OCI-LY3 (cell line): Measurements from ENCODE around the gene ULBP1.
"Not testable (repeated sequence)": the region's sequence is repeated elsewhere in the genome, so short reads cannot be mapped to it uniquely, and the experiment has no call there.

Source experiments
- EZH2phosphoT487 ChIP-seq: fragments of 200-600 bp; shearing (Covaris generic); IDR thresholded peaks from 2 replicates; pipeline ENCODE4 v1.6.1; 2018; ENCODE audit warnings: antibody characterized with exemption, mixed run types, low read depth
- TF ChIP-seq, protein P1 (sequence below): fragments of 200-600, 300-600 bp; sonication (generic); IDR thresholded peaks from 2 replicates; pipeline ENCODE4 v1.5.1; 2014; ENCODE audit warnings: antibody characterized with exemption, low read length, low read depth

DNA sequence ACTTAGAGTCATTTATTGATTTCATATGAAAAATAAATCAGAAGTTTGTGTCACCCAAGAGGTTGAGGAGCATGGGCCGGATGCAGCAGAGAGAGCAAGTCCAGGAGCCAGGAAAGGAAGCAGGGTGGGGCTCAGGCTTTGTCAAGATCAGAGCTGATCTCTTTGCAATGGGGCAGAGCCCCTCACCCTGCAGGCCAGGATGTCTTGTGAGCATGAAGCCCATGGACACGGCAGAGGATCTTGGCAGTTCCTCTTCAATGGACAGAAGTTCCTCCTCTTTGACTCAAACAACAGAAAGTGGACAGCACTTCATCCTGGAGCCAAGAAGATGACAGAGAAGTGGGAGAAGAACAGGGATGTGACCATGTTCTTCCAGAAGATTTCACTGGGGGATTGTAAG is 5.2 kb downstream of the ULBP1 start:
- TF ChIP-seq, protein P1, sequence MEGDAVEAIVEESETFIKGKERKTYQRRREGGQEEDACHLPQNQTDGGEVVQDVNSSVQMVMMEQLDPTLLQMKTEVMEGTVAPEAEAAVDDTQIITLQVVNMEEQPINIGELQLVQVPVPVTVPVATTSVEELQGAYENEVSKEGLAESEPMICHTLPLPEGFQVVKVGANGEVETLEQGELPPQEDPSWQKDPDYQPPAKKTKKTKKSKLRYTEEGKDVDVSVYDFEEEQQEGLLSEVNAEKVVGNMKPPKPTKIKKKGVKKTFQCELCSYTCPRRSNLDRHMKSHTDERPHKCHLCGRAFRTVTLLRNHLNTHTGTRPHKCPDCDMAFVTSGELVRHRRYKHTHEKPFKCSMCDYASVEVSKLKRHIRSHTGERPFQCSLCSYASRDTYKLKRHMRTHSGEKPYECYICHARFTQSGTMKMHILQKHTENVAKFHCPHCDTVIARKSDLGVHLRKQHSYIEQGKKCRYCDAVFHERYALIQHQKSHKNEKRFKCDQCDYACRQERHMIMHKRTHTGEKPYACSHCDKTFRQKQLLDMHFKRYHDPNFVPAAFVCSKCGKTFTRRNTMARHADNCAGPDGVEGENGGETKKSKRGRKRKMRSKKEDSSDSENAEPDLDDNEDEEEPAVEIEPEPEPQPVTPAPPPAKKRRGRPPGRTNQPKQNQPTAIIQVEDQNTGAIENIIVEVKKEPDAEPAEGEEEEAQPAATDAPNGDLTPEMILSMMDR, result not testable (repeated sequence)
- not testable (repeated sequence) for TF ChIP-seq EZH2phosphoT487
